ENCODE data around the gene ACOXL. TPM values are rescaled to one million over a fixed set of nuclear protein-coding genes. Genes with fewer than 3 reads are reported as not detected.

Gene ACOXL
- total and polyA plus RNA-seq, 10 of the 15 experiments (the other 5 are each of a cell fraction or from before 2014, with no cell fraction given) = 0.05 to 1.3 (median 0.71) TPM

DNA sequence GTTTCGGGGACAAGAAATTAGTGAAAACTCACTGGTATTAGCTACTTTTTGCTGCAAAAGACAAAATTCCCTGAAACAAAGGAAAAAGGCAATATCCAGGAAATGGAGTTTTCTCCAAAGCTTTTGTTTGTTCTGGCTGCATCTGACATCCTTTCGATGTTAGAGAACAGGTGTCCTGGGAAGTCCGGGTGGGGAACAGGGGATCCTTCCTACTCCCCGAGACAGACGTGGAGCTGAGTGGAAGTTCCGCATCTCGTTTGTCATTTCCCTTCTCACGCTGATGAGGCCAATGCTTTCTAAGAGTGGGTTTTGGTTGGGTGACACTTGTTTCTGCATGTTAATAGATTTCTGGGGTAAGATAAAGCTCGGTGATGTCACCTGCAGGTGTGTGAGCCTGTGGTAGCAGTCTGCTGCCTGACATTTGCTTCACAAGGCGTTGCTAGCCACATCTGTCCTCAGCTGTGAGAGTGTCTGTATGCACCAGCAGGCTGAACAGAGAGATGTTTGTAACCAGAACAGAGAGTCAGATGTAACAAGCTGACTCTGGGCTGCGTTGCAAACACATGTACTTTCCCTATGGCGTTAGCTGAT, 125.9 kb downstream of the ACOXL start (continued):
- TF ChIP-seq E2F8 (IDR thresholded peaks at IDR 0.05; ENCODE audit: low read depth, partially characterized antibody) (no peak), ZNF207 (IDR thresholded peaks at IDR 0.05; ENCODE audit: borderline replicate concordance) (no peak), IRF3 (IDR thresholded peaks at IDR 0.05) (no peak), SRF (IDR thresholded peaks at IDR 0.05; ENCODE audit: low read depth in 2 of 2, low read length in 2 of 2) (0 out of 4 replicates have a peak, but pooled peaks of 1 of the 2 experiments have one; percentile 2), EP300 (IDR thresholded peaks at IDR 0.05; ENCODE audit: borderline replicate concordance in 1 of 2, control insufficient read depth in 1 of 2, low read depth in 2 of 2, low read length in 2 of 2) (peak; percentile 49 to 67; a peak in 3 of 4 replicates), RB1 (IDR thresholded peaks at IDR 0.05; ENCODE audit: borderline replicate concordance) (no peak), POU2F2 (IDR thresholded peaks at IDR 0.05; ENCODE audit: borderline replicate concordance, low read depth, low read length) (peak; percentile 71; the same call in 2 of the 3 replicates), WRNIP1 (IDR thresholded peaks at IDR 0.05; ENCODE audit: borderline replicate concordance, low read depth, low read length) (no peak), KAT2A (conservative IDR thresholded peaks at IDR 0.05; ENCODE audit: control insufficient read depth, low read depth, low read length) (no peak), CREB1 (IDR thresholded peaks at IDR 0.05; ENCODE audit: low read depth) (peak; percentile 73), HSF1 (IDR thresholded peaks at IDR 0.05; ENCODE audit: low read depth, low read length) (no peak), IKZF1 (conservative IDR thresholded peaks at IDR 0.05) (0 out of 2 replicates have a peak, but pooled peaks have one; percentile 18), RUNX3 (IDR thresholded peaks at IDR 0.05; ENCODE audit: low read length) (peak; percentile 74), POLR2AphosphoS2 (IDR thresholded peaks at IDR 0.05; ENCODE audit: low read depth, low read length) (no peak)
- TF ChIP-seq, protein P1, sequence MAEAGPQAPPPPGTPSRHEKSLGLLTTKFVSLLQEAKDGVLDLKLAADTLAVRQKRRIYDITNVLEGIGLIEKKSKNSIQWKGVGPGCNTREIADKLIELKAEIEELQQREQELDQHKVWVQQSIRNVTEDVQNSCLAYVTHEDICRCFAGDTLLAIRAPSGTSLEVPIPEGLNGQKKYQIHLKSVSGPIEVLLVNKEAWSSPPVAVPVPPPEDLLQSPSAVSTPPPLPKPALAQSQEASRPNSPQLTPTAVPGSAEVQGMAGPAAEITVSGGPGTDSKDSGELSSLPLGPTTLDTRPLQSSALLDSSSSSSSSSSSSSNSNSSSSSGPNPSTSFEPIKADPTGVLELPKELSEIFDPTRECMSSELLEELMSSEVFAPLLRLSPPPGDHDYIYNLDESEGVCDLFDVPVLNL (IDR thresholded peaks at IDR 0.05; ENCODE audit: low read depth, low read length) = no peak
- TF ChIP-seq, protein P2, sequence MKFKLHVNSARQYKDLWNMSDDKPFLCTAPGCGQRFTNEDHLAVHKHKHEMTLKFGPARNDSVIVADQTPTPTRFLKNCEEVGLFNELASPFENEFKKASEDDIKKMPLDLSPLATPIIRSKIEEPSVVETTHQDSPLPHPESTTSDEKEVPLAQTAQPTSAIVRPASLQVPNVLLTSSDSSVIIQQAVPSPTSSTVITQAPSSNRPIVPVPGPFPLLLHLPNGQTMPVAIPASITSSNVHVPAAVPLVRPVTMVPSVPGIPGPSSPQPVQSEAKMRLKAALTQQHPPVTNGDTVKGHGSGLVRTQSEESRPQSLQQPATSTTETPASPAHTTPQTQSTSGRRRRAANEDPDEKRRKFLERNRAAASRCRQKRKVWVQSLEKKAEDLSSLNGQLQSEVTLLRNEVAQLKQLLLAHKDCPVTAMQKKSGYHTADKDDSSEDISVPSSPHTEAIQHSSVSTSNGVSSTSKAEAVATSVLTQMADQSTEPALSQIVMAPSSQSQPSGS (IDR thresholded peaks at IDR 0.05; ENCODE audit: low read length) = peak; percentile 68
- TF ChIP-seq, protein P3, sequence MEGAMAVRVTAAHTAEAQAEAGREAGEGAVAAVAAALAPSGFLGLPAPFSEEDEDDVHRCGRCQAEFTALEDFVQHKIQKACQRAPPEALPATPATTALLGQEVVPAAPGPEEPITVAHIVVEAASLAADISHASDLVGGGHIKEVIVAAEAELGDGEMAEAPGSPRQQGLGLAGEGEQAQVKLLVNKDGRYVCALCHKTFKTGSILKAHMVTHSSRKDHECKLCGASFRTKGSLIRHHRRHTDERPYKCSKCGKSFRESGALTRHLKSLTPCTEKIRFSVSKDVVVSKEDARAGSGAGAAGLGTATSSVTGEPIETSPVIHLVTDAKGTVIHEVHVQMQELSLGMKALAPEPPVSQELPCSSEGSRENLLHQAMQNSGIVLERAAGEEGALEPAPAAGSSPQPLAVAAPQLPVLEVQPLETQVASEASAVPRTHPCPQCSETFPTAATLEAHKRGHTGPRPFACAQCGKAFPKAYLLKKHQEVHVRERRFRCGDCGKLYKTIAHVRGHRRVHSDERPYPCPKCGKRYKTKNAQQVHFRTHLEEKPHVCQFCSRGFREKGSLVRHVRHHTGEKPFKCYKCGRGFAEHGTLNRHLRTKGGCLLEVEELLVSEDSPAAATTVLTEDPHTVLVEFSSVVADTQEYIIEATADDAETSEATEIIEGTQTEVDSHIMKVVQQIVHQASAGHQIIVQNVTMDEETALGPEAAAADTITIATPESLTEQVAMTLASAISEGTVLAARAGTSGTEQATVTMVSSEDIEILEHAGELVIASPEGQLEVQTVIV (IDR thresholded peaks at IDR 0.05; ENCODE audit: borderline replicate concordance, partially characterized antibody) = no peak

All from GM12878 (cell line).